ENCODE measurements around the gene BAHCC1. TPM values are rescaled to one million over a fixed set of nuclear protein-coding genes. Genes with fewer than 3 reads are reported as not detected.

Gene BAHCC1
- 3.1 and 3.9 TPM in 2 replicates for total RNA-seq

DNA sequence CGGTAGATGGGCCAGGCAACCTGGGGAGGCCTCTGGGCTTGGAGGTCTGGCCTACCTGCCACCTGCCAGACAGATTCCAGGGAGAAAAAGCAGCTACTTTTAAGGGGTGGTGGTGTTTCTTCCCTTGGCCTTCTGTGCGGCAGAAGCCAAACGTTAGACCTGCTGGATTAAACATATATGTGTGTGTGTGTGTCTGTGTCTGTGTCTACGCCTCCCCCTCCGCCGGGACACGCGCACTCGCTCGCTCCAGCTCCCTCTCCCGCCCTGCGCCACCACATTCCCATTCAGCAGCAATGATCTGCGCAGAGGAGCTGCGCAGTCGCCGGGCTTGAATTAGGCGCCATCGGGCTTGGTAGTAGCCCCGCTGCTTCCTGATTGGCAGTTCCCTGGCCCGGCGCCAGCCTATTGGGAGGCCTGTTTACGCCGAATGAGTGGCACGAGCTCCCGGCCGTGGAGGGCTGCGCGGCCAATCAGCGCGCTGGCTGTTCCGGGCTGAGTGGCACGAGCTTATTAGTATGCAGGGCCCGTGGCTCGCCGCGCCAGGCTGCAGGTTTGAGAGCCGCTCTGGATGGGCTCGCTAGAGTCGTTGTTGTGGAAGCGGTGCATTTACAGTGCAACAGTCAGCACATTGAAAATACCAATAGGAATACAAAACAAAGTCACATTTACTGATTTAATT lies at the start of gene BAHCC1:
Gene BAHCC1 (plus strand): TSS at position 537 of the 679 bp plus-strand sequence. CDS start 4,283 bp downstream, outside the sequence.

DNA sequence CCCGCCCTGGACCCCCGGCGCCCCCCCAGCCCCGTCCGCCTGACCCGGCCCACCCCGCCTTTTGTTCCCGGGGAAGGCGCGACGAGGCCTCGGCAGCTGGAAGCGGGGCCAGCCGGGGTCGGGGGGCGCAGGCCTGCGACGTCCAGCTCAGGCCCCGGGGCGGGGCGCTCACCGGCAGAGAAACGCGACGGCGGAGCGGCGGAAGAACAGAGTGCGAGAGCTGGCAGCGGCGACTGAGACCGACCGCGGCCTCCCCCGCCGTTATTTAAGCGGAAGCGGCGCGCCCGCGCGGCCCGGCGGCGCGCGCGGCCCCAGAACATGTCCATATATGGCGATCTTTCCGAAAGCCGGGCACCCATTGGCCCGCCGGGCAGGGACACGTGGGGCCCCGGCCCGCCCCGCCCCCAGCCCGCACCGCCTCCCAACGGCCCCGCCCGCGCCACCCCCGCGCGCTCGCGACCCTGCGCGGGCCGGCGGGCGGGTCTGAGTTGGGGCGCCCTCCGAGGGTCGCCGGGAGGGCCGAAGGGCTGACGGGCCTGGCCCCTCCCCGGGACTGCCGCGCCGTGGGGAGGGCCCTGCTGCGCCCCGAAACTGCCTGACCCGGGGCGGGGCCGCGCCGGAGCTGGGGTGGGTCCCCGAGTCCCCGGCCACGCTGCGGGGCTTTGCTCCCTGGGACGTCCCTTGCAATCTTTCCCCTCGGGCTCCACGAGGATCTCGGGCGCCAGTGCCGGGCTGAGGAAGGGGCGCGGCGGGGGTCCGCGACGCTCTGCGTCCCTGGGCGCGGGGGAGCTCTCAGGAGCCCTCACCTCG lies 117.5 kb downstream of the BAHCC1 start, which contains the start of gene ACTG1:
Gene ACTG1 (minus strand): TSS at position 238 of the 810 bp plus-strand sequence. CDS start 445 bp downstream, outside the sequence.

Other genes with a start within 250 kb of the BAHCC1 start
- gene PVALEF, start 229.9 kb upstream of the BAHCC1 start, total RNA-seq, result not detected in 2 replicates
- gene AATK, start 229.2 kb upstream of the BAHCC1 start, total RNA-seq, result 0.18 and 0.43 TPM in 2 replicates
- gene CEP131, start 172.5 kb upstream of the BAHCC1 start, total RNA-seq, result 10.2 and 10.4 TPM in 2 replicates
- gene TEPSIN, start 156.4 kb upstream of the BAHCC1 start, total RNA-seq, result 9.2 and 13.8 TPM in 2 replicates
- gene NDUFAF8, start 156.1 kb upstream of the BAHCC1 start, total RNA-seq, result 39.0 and 42.1 TPM in 2 replicates
- gene SLC38A10, start 100.2 kb upstream of the BAHCC1 start, total RNA-seq, result 66.6 and 94.9 TPM in 2 replicates
- gene ACTG1, start 117.3 kb downstream of the BAHCC1 start, total RNA-seq, result 4,498 and 6,265 TPM in 2 replicates
- gene FSCN2, start 132.9 kb downstream of the BAHCC1 start, total RNA-seq, result 0.71 and 1.9 TPM in 2 replicates
- gene FAAP100, start 156.9 kb downstream of the BAHCC1 start, total RNA-seq, result 13.2 and 16.7 TPM in 2 replicates
- 49.4 and 70.4 TPM in 2 replicates for gene NPLOC4, start 241.7 kb downstream of the BAHCC1 start, total RNA-seq
- gene TSPAN10, start 241.7 kb downstream of the BAHCC1 start, total RNA-seq, result 0.57 and 2.1 TPM in 2 replicates